Adipose tissue (tissue), 3 donors: ENCODE data around the gene MDFI. TPM values are rescaled to one million over a fixed set of nuclear protein-coding genes. Genes with fewer than 3 reads are reported as not detected.

Source experiments
- polyA plus RNA-seq, 3 donors: library from polyadenylated mRNA; stranded (reverse); fragments of 200-250 nt; gene quantifications; one replicate each; pipeline ENCODE4 v1.2.3, GENCODE V29; 2013
- donor health status: healthy with polysubstance abuse.
- donor health status: Bipolar disorder and iron deficiency.
- donor health status: healthy.

MDFI gene
- polyA plus RNA-seq, 3 donors: 5.5 to 178 (median 47.3) TPM

Other genes starting within 250 kb of the MDFI start
- 10 to 100 TPM in 2 of 3 donors, 1 to 10 TPM in 1; 8.3 to 26.6 (median 18.4) TPM for gene FOXP4, start 92.1 kb upstream of the MDFI start, polyA plus RNA-seq
- gene TFEB, start 97.1 kb downstream of the MDFI start, polyA plus RNA-seq: 10 to 100 TPM; 10.1 to 18.1 (median 13.9) TPM
- gene PGC, start 108.9 kb downstream of the MDFI start, polyA plus RNA-seq: 1,000 to 10,000 TPM in 1 of 3 donors, 100 to 1,000 TPM in 1, 1 to 10 TPM in 1; 7.5 to 1,282 (median 263) TPM
- gene FRS3, start 141.4 kb downstream of the MDFI start, polyA plus RNA-seq: 1 to 10 TPM; 2.7 to 6.9 (median 3.3) TPM
- 1 to 10 TPM; 1.4 to 4.5 (median 3.1) TPM for gene PRICKLE4, start 142.3 kb downstream of the MDFI start, polyA plus RNA-seq
- 100 to 1,000 TPM; 160 to 342 (median 246) TPM for gene TOMM6, start 149.2 kb downstream of the MDFI start, polyA plus RNA-seq